SK-N-SH (cell line): ENCODE data around the gene PLXND1. TPM values are rescaled to one million over a fixed set of nuclear protein-coding genes. Genes with fewer than 3 reads are reported as not detected.

Experiments used
- CTCF ChIA-PET: fragments of 300-600, 350-600 bp; formaldehyde crosslinking; extraction: SDS; loops from one replicate; lab custom pipeline; 2021; lab: Yijun Ruan, JAX
- POLR2A ChIA-PET: fragments of 350-600 bp; sonication (Branson Sonifier 250); formaldehyde crosslinking; extraction: SDS; loops from one replicate; lab custom pipeline; 2020; ENCODE audit warnings: antibody characterized with exemption, inconsistent platforms; lab: Yijun Ruan, JAX
- DNase-seq: peaks from one replicate; pipeline ENCODE4 v3.0.0; 2012
- H2AFZ ChIP-seq: fragments of 200-600 bp; sonication (generic); 2 replicates; pipeline ENCODE4 v1.8.1; 2016; ENCODE audit warnings: antibody characterized with exemption, mild to moderate bottlenecking, low read depth
- H3F3A ChIP-seq: fragments of 200-600 bp; sonication (generic); replicated peaks from 2 replicates; pipeline ENCODE3; 2016; ENCODE audit warnings: antibody characterized with exemption, mild to moderate bottlenecking; ENCODE audit not compliant: insufficient read depth
- H3K27ac ChIP-seq, 2 experiments: fragments of 200-500 bp in 1 of 2; fragments of 200-600 bp in 1 of 2; sonication (Bioruptor generic) in 1 of 2; sonication (generic), shearing (Covaris generic) in 1 of 2; 2 replicates each; pipeline versions ENCODE4 v1.5.1 to v1.6.1; 2014 to 2016; ENCODE audit warnings: low read depth in 2 of 2, inconsistent platforms in 1 of 2, low read length in 1 of 2, mild to moderate bottlenecking in 1 of 2, mixed read lengths in 1 of 2
- H3K27me3 ChIP-seq: fragments of 200-600 bp; sonication (generic), shearing (Covaris generic); 2 replicates; pipeline ENCODE4 v1.6.1; 2016; ENCODE audit warnings: mixed run types; ENCODE audit not compliant: insufficient read depth
- H3K36me3 ChIP-seq, 2 experiments: fragments of 200-500 bp in 1 of 2; fragments of 200-600 bp in 1 of 2; sonication (Bioruptor generic) in 1 of 2; sonication (generic) in 1 of 2; replicated peaks in 1 of 2; 2 replicates each; pipeline versions ENCODE3 to v1.5.1; 2014 to 2016; ENCODE audit warnings: low read length in 1 of 2, mild to moderate bottlenecking in 1 of 2; ENCODE audit not compliant: insufficient read depth in 2 of 2, control insufficient read depth in 1 of 2
- H3K4me1 ChIP-seq, 2 experiments: fragments of 200-500 bp in 1 of 2; fragments of 200-600 bp in 1 of 2; sonication (Bioruptor generic) in 1 of 2; sonication (generic), shearing (Covaris generic) in 1 of 2; 2 replicates each; pipeline versions ENCODE4 v1.5.1 to v1.6.1; 2014 to 2016; ENCODE audit warnings: low read depth in 1 of 2, low read length in 1 of 2, mixed run types in 1 of 2; ENCODE audit not compliant: insufficient read depth in 2 of 2, control insufficient read depth in 1 of 2
- H3K4me2 ChIP-seq: fragments of 200-600 bp; sonication (generic), shearing (Covaris generic); 2 replicates; pipeline ENCODE4 v1.6.1; 2017; ENCODE audit warnings: mixed run types
- H3K4me3 ChIP-seq, 2 experiments: fragments of 200-500 bp in 1 of 2; fragments of 200-600 bp in 1 of 2; sonication (Bioruptor generic) in 1 of 2; sonication (generic), shearing (Covaris generic) in 1 of 2; 2 replicates each; pipeline versions ENCODE4 v1.5.1 to v1.8.1; 2014 to 2016; ENCODE audit warnings: low read depth in 2 of 2, inconsistent platforms in 1 of 2, low read length in 1 of 2, mild to moderate bottlenecking in 1 of 2, mixed read lengths in 1 of 2, moderate library complexity in 1 of 2
- H3K79me2 ChIP-seq: fragments of 200-600 bp; sonication (generic); 2 replicates; pipeline ENCODE4 v1.8.1; 2017; ENCODE audit warnings: mild to moderate bottlenecking; ENCODE audit not compliant: insufficient read depth
- H3K9ac ChIP-seq: fragments of 200-600 bp; sonication (generic); 2 replicates; pipeline ENCODE4 v1.6.1; 2017; ENCODE audit warnings: mixed run types
- H3K9me2 ChIP-seq: fragments of 200-600 bp; sonication (generic); 2 replicates; pipeline ENCODE4 v1.6.1; 2017; ENCODE audit warnings: mixed run types
- H3K9me3 ChIP-seq: fragments of 200-600 bp; sonication (generic); 2 replicates; pipeline ENCODE4 v1.6.1; 2017; ENCODE audit warnings: mixed run types, mild to moderate bottlenecking, moderate library complexity
- H4K20me1 ChIP-seq: fragments of 200-600 bp; sonication (generic); 2 replicates; pipeline ENCODE4 v1.6.1; 2017; ENCODE audit warnings: mild to moderate bottlenecking, mixed run types; ENCODE audit not compliant: insufficient read depth
- GATA2 ChIP-seq: sonication (generic); formaldehyde crosslinking; IDR thresholded peaks from 2 replicates; pipeline ENCODE4 v1.5.0; 2020; ENCODE audit warnings: mild to moderate bottlenecking, missing genetic modification reagents
- NFIC ChIP-seq: IDR thresholded peaks from 2 replicates; pipeline ENCODE4 v1.4.0; 2012; ENCODE audit warnings: borderline replicate concordance
- RAD21 ChIP-seq: IDR thresholded peaks from 2 replicates; pipeline ENCODE4 v1.6.1; 2012; ENCODE audit warnings: mild to moderate bottlenecking, low read length
- RCOR1 ChIP-seq: fragments of 150-350 bp; IDR thresholded peaks from 2 replicates; pipeline ENCODE4 v1.6.1; 2017; ENCODE audit warnings: antibody characterized with exemption, low read length
- REST ChIP-seq: IDR thresholded peaks from 2 replicates; pipeline ENCODE4 v1.6.1; 2012; ENCODE audit warnings: mild to moderate bottlenecking, low read depth, low read length, moderate library complexity
- WGBS: methylation state at CpG from one replicate; pipeline ENCODE4 v1.1.6; 2017; ENCODE audit warnings: low lambda C conversion rate; 5-methylcytosine and 5-hydroxymethylcytosine counted together
- polyA plus RNA-seq, 3 experiments: library from polyadenylated mRNA; depleted of rRNA; stranded (reverse); fragments of >200 nt; gene quantifications; 2 replicates each; pipeline ENCODE4 v1.2.3, GENCODE V29; 2012
- TF ChIP-seq, protein P1 (sequence below): IDR thresholded peaks from 2 replicates; pipeline ENCODE4 v1.4.0; 2012; ENCODE audit warnings: low read depth, borderline replicate concordance

PLXND1 gene
- 43.0 and 53.5 TPM in 2 replicates for polyA plus RNA-seq (2012; rRNA removed)
- polyA plus RNA-seq (2012; cell fraction: cytosol; rRNA removed) = 26.5 and 37.7 TPM in 2 replicates
- polyA plus RNA-seq (2012; cell fraction: nucleus; rRNA removed) = 122 and 155 TPM in 2 replicates

DNA sequence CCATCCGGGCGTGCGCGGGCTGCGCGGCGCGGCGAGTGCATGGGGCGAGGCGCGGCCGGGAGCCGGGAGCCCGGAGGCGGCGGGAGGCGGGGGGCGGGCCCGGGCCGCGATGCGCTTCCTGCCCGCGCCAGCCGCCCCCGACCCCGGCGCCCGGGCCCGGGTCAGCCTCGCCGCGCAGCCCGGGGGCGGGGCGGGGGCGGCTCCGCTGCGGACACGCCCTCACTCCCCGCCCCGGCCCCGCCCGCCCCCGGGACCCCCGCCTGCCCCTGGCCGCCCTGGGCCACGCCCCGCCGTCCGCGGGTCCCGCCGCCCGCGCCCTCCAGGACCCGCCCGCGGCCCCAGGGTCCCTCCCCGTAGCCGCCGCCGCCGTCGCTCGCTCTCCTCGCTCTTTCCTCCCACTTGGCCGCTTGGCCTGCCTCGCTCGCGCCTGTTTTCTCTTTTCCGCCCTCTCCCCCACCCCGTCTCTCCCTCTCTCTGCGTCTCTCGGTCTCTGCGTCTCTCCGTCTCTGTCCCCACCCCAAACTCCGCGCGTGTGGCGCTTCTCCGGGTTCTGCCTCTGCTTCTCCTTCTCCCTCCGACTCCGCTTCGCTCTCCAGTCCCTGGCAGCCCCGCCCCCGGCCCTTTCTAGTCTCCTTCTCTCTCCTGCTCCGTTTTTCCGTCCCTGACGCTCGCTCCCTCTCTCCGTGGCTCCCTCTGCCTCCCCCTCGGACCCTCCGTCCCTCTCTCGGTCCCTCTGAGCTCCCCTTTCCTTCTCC lies at the start of gene PLXND1:
Gene PLXND1 (minus strand): TSS at position 41 of the 755 bp plus-strand sequence. CDS start 37 bp downstream, at position 4.
- H2AFZ ChIP-seq = peak within 1 kb of the TSS; percentile 74; the same call in 1 of the 2 replicates
- peak within 1 kb of the TSS; percentile 36; the same call in 1 of the 2 replicates for H3K9ac ChIP-seq

More for the DNA sequence above, at the start of gene PLXND1:
- ChIA-PET CTCF (interaction anchor here (2.2 kb wide), 1 partner anchor 116 kb away, joined by 10 read pairs; no protein-coding TSS in a partner anchor), POLR2A (no interaction called here)
- TF ChIP-seq RAD21 = no peak
- no peak for TF ChIP-seq GATA2 (CRISPR knock-in tag)
- no peak for TF ChIP-seq REST
- TF ChIP-seq, protein P1, sequence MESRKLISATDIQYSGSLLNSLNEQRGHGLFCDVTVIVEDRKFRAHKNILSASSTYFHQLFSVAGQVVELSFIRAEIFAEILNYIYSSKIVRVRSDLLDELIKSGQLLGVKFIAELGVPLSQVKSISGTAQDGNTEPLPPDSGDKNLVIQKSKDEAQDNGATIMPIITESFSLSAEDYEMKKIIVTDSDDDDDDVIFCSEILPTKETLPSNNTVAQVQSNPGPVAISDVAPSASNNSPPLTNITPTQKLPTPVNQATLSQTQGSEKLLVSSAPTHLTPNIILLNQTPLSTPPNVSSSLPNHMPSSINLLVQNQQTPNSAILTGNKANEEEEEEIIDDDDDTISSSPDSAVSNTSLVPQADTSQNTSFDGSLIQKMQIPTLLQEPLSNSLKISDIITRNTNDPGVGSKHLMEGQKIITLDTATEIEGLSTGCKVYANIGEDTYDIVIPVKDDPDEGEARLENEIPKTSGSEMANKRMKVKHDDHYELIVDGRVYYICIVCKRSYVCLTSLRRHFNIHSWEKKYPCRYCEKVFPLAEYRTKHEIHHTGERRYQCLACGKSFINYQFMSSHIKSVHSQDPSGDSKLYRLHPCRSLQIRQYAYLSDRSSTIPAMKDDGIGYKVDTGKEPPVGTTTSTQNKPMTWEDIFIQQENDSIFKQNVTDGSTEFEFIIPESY = no peak
- TF ChIP-seq RCOR1 = no peak
- TF ChIP-seq NFIC = no peak
- Histone ChIP-seq H3K27me3 (no peaks in the 10 kb centered on the region), H4K20me1 (peaks cover 14% of the 10 kb centered on the region), H3K36me3 (no peaks in the 10 kb centered on the region), H3F3A (peaks cover 17% of the 10 kb centered on the region), H3K79me2 (peaks cover 16% of the 10 kb centered on the region), H3K27ac (no peak within 1 kb of the TSS), H3K4me2 (peak within 1 kb of the TSS; percentile 86), H3K9me3 (no peaks in the 10 kb centered on the region), H3K4me1 (peaks cover 7 to 10% of the 10 kb centered on the region in 2 experiments; a peak in 2 of 4 replicates), H3K4me3 (peak within 1 kb of the TSS; percentile 45 to 66), H3K9me2 (no peaks in the 10 kb centered on the region)
- WGBS = 35% methylated on average over 57 of the region's 96 CpGs
- DNase-seq = peak; percentile 94
